ENCODE measurements around the gene ATG2B. TPM values are rescaled to one million over a fixed set of nuclear protein-coding genes. Genes with fewer than 3 reads are reported as not detected.

The ATG2B gene
- total RNA-seq, 1 donor from 2014 or later, result 24.5 TPM

DNA sequence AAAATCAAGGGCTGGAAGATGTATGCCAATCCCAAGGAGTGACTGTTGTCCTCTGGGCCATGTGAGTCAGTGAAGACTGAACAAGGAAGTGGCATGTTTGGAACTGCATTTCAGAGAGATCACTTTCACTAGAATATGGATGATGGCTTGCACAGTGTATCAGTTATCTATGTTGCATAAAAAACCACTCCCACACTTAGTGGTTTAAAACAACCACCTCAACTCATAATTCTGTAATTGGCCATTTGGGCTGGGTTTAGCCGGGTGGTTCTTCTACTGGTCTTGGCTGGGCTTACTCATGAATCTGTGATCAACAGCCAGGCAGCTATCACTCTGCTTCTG is 91.7 kb downstream of the ATG2B start:
- DNase-seq (ENCODE audit: low spot score), result no peak

DNA sequence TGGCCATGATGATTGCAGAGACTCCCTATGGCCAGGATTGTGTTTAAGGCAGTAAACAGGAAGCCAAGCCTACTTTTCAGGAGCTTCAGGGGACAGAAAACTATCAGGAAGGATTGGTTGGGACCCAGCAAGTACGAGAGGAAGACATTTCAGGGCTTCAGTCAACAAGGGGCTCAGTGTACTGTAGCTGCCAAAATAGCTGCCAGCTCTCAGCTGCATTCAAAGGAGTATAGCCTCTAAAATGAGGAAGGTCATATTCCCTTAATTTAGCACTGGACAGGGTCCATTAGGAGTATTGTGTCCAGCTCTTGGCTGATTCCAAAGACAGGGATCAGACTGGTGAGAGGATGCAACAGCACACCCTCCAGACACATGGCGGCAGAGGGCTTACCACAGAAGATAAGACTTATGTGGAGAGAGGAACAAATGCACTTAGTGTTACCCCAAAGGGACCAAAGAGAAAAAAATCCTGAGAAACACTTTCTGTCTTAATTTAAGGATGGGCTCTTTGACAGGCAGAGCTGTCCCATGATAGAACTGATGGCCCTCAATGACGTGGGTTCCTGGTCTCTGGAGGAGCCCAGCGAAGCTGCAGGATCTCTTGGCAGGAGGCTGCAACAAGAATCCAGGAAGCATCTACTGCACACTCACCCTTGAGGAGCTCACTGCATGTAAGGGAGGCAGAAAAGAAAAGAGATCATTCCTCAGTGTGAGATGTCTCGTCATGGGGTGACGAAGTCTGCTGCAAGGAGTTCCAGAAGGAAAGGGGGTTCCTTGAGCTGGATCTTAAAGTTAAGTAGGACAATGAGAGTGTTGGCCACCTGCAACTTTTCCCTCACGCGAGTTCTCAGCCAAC is 92.3 kb downstream of the ATG2B start:
- DNase-seq (ENCODE audit: low spot score), result no peak

DNA sequence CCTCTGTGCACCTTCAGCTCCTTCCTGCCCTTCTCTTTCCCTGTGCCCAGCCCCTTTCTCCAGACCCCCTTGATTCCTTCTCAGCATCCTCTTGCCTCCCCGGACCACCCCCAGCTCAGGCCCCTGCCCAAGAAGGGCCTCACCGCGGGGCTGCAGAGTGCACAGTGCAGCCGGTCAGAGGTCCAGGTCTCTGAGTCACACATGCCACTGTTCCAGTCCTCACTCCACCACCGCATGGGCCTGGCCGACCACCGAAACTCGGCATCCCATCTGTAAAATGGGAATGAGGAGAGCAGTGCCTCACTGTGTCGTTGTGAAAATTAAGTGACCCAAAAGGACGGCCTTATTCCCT is 93.8 kb downstream of the ATG2B start:
- no peak for DNase-seq (ENCODE audit: low spot score)

DNA sequence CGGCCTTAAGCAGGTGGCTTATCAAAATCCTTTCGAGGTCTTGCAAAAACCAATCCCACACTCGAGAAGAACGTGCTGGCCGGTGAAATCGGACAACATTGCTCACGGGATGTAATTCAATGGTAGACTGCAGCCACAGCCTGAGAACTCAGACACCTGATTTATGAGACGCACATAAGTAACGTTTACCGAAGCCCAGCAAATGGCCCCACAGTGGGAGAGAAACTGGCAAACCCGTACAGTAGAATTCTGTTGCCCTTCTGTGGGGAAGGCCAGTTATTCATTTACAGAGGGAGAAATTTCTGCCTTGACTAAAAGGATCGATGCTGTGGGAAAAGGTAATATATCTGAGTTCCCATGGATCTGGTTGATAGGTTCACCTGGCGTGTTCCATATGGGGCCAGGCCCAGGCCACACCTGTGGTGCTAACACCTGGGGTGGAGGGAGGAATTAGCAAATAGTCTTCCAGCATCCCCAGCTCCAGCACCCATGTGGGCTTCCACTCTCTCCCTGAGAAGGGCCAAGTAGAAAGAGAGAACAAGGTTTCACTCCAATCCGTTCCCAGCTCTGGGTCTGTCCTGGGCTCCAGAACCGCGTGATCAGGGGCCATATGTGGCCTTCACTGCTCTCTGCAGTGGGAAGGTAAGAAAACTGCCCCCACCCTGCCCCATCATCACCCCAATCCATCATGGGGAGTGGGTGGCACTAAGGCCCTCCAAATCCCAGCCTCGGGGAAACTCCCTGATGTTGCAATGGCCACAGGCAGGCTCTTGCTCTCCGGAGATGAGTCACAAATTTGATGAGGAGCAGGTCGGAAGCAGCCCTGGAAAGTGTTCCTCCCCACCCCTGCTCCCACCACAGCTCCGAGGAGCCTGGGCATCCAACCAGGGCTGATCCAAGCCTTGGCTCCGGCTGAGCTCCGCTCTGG is 94.4 kb downstream of the ATG2B start:
- peak; percentile 68 for DNase-seq (ENCODE audit: low spot score)

DNA sequence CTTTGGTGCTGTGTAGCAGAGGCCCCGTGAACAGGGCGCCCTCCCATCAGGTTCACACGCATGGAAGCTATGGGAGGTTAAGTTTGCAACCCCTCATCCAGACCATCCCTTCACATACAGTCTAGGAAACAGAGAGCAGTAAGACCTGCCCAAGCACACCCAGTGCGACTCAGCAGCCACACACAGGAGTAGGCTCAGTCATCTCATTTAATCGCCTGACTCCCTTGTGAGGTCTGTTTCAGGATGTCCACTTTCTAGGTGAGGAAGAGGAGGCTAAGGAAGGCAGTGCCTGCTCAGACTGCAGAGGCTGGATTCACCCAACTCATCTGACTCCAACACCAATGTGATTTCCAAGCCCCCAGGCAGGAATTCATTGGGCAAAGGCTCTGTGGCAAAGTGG is 95.2 kb downstream of the ATG2B start:
- no peak for DNase-seq (ENCODE audit: low spot score)

DNA sequence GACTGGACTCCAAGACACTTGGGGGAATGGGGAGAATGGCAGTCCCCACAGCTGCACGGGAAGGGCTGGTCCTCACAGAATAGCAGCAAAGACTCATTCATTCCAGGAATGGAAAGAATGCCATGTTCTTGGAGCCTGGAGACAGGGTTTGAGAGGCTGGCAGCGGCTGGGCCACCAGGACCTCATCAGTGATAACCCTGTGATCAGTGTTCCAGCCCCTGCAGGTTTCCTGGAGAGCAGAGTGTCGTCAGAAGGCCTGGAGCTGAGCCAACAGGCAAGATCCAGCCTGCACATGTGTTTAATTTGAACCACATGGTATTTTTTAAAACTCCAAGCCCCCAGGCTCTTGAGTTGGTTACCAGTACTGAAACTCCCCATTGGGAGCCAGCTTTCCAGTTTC is 95.8 kb downstream of the ATG2B start:
- DNase-seq (ENCODE audit: low spot score), result no peak

DNA sequence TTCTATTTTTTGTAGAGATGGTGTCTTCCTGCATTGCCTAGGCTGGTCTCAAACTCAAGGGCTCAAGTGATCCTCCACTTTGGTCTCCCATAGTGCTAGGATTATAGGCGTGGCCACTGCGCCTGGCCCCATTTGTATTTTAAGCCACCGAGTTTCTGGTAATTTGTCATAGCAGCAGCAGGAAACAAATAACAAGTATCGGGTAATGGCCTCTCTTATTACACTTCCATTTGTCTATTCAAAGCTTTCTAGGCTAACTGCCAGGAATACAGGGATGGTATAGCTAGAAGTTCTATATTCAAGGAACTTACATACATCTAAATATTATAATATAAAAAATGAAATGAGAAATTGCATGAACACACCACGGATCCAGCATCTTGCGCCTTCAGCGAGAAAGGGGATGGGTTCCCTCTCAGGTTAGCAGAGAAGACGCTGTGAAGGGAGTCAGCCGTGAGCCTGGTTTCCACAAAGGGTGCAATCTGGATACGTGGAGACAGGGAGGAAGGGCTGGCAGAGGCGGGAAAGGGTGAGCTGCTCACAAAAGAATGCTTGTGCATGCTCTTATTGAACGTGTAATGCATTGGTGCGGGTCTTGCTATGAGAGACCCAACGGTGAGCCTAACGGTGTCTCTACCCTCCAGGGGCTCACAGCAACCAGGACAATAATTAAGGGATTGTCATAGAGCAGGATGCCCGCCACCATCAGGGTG is 97.6 kb downstream of the ATG2B start:
- no peak for DNase-seq (ENCODE audit: low spot score)

DNA sequence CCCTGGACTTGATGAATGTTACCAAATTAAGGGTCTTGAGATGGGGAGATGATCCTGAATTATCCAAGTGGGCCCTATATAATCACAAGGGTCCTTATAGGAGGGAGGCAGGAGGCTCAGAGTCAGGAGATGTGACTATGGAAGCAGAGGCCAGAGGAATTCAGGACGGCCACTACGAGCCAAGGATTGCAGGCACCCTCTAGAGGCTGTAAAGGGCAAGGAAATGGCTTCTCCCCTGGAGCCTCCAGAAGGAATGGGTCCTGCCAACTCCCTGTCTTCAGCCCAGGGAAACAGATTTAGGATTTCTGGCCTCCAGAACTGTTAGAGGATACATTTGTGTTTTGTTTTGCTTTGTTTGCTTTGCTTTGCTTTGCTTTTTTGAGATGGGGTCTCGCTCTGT is 98.3 kb downstream of the ATG2B start:
- DNase-seq (ENCODE audit: low spot score), result no peak

DNA sequence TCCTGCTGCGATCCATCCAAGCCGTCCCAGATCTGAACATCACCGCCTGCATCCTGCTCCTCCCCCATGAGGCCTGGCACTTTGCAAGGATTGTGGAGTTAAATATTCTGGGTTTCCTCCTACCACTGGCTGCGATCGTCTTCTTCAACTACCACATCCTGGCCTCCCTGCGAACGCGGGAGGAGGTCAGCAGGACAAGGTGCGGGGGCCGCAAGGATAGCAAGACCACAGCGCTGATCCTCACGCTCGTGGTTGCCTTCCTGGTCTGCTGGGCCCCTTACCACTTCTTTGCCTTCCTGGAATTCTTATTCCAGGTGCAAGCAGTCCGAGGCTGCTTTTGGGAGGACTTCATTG is 99.0 kb downstream of the ATG2B start:
- no peak for DNase-seq (ENCODE audit: low spot score)

DNA sequence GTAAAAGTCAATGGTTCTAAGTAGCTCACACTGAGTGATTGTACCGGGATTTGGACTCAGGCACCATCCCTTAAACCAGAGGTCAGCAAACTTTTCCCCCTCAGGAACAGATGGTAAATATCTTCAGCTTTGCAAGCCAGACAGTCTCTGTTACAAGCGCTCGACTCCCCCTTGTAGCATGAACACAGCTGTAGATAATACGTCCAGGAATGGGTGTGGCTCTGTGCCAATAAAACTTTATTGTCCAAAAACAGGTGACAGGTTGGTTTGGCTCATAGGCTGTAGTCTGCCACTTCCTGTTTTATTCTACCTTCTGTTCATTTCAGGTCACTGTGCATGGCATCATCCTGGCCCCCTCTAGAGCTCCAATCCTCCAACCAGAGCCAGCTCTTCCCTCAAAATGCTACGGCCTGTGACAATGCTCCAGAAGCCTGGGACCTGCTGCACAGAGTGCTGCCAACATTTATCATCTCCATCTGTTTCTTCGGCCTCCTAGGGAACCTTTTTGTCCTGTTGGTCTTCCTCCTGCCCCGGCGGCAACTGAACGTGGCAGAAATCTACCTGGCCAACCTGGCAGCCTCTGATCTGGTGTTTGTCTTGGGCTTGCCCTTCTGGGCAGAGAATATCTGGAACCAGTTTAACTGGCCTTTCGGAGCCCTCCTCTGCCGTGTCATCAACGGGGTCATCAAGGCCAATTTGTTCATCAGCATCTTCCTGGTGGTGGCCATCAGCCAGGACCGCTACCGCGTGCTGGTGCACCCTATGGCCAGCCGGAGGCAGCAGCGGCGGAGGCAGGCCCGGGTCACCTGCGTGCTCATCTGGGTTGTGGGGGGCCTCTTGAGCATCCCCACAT is 99.6 kb downstream of the ATG2B start:
- no peak for DNase-seq (ENCODE audit: low spot score)

DNA sequence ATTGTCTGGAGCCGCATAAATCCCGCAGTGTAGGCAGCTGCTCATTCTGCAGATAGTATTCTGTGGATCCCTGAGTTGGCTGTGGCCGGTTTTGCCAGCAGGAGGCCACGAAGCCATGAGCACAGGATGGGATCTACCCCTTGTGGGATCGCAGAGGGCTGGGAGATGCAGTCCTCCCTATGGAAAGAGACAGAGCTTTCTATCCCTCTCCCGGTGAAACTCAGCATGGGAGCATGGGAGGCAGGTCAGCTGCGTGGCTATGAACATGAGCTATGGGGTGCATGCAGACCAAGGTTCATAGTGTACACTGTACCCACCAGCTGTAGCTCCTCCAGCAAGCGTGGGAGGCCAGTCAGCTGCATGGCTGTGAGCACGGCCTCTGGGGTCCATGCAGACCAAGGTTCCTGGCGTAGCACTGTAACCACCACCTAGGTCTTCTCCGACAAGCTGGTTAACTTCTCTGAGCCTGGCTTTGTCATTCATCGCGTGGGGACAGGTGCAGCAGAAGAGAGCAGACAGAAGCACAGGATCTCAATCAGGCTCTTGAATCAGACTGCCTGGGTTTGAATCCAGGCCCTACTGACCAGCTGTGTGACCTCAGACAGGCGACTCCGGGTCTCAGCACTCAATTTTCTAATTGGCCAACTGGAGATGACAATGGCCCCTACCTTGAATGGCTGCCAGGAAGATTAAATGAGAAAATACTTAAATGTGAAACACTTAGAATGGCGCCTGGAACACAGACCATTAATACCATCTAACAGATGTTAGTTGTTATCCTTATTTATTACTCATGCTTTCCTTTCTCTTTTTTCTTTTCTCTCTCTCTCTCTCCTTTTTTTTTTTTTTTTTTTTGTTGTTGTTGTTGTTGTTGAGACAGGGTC is 101.1 kb downstream of the ATG2B start:
- no peak for DNase-seq (ENCODE audit: low spot score)

DNA sequence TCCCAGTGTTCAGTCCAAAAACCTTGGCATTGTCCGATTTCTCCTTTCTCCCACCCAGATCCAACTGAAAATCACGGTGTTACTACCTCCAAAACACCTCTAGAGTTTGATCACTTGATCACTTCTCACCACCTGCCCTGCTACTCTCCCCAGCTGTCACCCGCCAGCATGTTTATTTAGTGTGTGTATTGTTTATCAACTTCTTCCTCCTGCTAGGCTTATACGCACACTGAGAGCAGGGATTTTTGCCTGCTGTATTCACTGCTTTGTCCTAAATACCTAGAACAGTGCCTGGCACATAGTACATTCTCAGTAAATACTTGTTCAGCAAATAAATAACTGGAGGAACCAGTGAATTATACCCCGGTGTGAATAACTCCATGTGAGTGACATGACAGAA is 102.1 kb downstream of the ATG2B start:
- DNase-seq (ENCODE audit: low spot score), result no peak

DNA sequence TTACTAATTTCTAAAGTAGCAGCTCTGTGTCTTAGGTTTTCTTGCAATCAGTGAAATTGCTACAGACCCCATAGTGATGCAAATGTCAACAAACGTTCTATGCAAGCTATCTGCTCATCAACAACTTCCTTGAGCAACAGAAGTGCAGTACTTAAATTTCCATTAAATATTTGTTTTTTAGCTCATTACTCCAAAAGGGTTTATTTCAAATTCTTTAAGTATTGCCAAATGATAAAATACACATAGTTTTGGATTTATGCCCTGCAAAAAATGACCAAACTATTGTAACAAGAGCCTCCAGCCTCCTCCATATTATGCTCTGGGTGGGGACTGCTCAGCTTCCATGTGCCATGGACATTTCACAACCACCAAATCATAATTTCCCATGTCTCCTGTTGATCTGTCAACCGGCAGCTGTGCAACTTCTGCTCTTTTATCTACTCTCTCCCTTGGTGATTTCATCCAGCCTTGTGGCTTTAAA is 102.8 kb downstream of the ATG2B start:
- no peak for DNase-seq (ENCODE audit: low spot score)

DNA sequence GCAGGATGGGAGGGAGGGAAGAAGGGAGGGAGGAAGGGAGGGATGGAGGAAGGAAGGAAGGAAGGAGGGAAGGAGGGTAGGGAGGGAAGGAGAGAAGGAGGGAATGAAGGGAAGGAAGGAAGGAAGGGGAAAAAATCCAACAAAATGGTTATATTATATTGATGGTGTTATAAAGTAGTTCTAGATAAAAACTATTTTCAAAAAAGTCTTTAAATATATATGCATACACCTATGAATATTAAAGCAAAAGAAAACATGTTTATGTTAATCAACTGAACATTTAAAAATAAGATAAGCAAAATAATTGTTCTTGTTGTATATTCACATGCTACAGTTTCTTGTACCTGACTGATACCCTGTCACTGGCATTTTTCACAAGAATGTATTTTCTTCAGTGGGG is 105.2 kb downstream of the ATG2B start:
- no peak for DNase-seq (ENCODE audit: low spot score)

DNA sequence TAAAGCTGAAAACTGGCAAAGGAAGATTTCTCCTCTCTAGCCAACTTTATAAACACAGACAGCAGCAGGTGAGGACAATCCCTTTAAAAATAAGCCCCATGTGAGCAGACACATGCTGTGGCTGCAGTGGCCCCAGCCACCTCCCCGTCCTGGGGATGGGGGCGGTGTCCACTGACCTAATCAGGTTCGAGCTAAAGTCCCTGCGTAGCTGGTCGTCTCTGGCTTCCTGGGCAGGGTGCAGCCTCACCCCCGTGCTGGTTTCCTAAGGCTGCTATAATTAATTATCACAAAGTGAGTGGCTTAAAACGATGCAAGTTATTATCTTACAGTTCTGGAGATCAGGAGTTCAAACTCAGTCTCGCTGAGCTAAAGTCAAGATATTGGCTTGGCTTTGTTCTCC is 106.1 kb downstream of the ATG2B start:
- no peak for DNase-seq (ENCODE audit: low spot score)

DNA sequence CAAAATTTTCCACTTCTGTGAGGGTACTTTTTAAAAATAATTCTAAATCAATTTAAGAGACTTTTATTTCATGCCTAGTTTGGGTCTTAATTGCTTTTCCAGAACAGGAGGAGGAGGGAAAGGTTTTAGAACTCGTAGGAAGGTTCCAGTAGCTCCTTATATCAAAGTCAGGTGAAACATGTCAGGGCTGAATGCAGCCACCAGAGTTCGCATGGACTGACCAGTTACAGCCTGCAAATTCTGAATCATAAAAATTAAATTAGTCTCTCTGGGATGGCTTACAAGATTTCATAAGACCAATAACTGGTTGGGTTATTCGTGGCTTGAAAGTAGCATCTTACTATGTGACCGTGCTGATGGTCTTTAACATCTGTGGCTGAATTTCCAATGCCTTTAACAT is 106.7 kb downstream of the ATG2B start:
- DNase-seq (ENCODE audit: low spot score), result no peak

DNA sequence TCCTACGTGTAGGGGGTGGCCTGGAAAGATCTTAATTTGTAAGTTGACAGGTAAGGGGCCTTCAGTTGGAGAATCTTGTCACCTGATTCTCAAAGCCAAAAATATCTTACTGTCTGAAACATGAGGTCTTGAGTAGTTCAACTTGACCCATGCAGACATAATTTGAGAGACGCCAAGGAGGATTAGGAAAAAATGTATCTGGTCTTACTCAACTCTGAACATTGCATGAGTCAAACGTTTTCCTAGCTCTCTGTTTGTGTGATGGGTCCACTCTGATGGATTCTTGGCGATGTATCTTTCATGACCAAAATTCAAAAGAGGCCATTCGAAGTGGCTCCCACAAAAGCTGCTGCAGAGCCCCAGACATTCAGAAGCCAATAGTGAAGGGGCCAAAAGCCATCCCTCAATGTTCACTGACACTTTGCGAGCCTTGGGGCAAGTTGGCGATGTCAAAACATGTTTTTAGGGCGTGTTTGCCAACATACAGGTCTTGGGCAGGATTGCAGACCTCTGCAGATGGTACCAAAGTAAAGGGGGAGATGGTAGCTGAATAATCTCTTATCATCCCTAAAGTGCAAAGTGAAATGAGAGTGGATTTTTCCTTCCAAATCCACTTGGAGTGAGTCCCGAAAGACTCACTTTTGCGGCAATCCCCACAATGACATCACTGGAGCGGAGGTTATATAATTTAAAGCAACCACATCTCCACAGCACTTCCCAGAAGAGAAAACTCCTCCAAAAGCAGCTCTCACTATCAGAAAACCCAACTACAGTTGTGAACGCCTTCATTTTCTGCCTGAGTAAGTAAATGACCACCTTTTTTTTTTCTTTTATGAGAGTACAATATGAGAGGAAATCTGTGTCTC is 107.4 kb downstream of the ATG2B start, which contains the start of gene BDKRB1:
TSS of gene BDKRB1 (plus strand) at position 710 of the 866 bp plus-strand sequence. CDS start 7,473 bp downstream, outside the sequence.
- peak; percentile 41 for DNase-seq (ENCODE audit: low spot score)

DNA sequence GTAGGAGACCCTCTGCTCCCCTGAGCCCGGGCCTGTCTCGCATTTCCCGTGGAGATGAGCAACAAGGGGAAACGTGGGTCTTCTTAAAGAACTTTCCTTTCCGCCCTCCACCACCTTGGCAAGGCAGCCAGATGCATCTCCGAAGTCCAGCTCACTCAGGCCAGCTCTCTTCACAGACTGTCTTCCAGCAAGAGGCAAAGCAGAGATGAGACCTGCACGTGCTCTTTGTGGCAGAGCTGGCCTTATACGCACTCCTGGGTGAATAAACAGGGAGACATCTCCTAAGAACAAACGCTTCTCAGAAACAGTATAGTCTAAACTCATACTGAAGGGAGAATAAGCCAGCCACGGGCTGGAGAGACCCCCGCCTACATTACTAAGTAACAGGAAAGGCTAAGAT is 108.5 kb downstream of the ATG2B start:
- DNase-seq (ENCODE audit: low spot score), result no peak

DNA sequence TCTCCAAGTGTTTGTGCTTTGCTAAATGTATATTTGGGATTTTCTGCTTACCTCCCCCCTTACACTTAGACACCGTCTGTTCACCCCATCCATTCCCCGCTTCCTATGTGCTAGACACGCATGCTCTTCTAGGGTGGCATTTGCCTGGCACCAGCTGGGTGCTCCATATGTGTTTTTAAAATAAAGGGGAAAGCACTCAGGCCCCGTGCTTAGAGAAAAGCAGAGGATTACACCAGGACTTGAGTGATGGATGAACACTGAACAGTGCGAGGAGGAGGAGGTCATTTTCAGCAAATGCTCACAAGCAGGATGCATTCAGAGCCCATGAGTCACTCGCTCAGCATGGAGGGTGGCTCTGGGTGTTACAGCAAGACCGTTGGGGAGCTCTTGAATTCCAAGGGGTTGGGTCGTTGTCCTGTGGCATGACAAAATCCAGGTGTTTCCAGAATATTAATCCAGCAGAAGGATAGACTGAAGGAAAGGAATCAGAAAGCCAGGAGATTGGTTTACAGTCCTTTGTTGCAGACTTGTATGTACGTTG is 110.1 kb downstream of the ATG2B start:
- DNase-seq (ENCODE audit: low spot score), result peak; percentile 51

All from mucosa of gallbladder (tissue), 1 donor.